CD4-positive, alpha-beta T cell (primary cell): ENCODE data around the gene XPNPEP3. TPM values are rescaled to one million over a fixed set of nuclear protein-coding genes. Genes with fewer than 3 reads are reported as not detected.
A peak's percentile ranks its signal among the peaks of the same experiment; 100 is the strongest.

Experiments used
- ATAC-seq: fragments of 200-7000 bp; cut with Tn5 transposase; one replicate; pipeline ENCODE4 v1.10.0; 2022; ENCODE audit warnings: mild to moderate bottlenecking; ENCODE audit not compliant: poor library complexity
- CTCF ChIA-PET: fragments of 350-600 bp; sonication (Branson Sonifier 250); formaldehyde crosslinking; loops from one replicate; lab custom pipeline; 2021; ENCODE audit warnings: antibody characterized with exemption, inconsistent platforms; lab: Charles Lee
- POLR2A ChIA-PET: fragments of 350-600 bp; sonication (Branson Sonifier 250); formaldehyde crosslinking; loops from one replicate; lab custom pipeline; 2021; ENCODE audit warnings: antibody characterized with exemption, inconsistent platforms; lab: Charles Lee
- DNase-seq, 14 experiments: peaks; one replicate each; pipeline ENCODE4 v3.0.0-alpha.2; 2013 to 2020; ENCODE audit warnings: mixed read lengths in 2 of 14
- H3K27ac ChIP-seq, 2 donors: one replicate each; pipeline versions ENCODE4 v1.5.1 to v1.7.0; 2013; ENCODE audit warnings: low read length in 2 of 2, low read depth in 1 of 2, mild to moderate bottlenecking in 1 of 2
- H3K27me3 ChIP-seq, 2 experiments: 1 replicate in 1 of 2; 2 replicates in 1 of 2; pipeline versions ENCODE4 v1.6.1 to v1.7.0; 2013; ENCODE audit warnings: low read length in 2 of 2, control low read depth in 1 of 2, mild to moderate bottlenecking in 1 of 2, moderate library complexity in 1 of 2; ENCODE audit not compliant: insufficient read depth in 2 of 2, control insufficient read depth in 1 of 2
- H3K36me3 ChIP-seq: one replicate; pipeline ENCODE4 v1.6.1; 2013; ENCODE audit warnings: low read length, control low read depth; ENCODE audit not compliant: insufficient read depth
- H3K4me1 ChIP-seq: one replicate; pipeline ENCODE4 v1.6.1; 2013; ENCODE audit warnings: low read length, control low read depth; ENCODE audit not compliant: insufficient read depth
- H3K4me3 ChIP-seq: one replicate; pipeline ENCODE4 v1.5.1; 2013; ENCODE audit warnings: mild to moderate bottlenecking, low read length, moderate library complexity
- H3K9me3 ChIP-seq, 2 experiments: 1 replicate in 1 of 2; 2 replicates in 1 of 2; pipeline versions ENCODE4 v1.6.1 to v1.7.0; 2013; ENCODE audit warnings: low read length in 2 of 2, mild to moderate bottlenecking in 2 of 2, control low read depth in 1 of 2, moderate library complexity in 1 of 2; ENCODE audit not compliant: control insufficient read depth in 1 of 2, insufficient read depth in 1 of 2
- H3K27ac Mint-ChIP-seq: one replicate; pipeline ENCODE4 v1.8.0; 2020; ENCODE audit warnings: mixed read lengths
- H3K27me3 Mint-ChIP-seq: one replicate; pipeline ENCODE4 v1.8.0; 2021; ENCODE audit warnings: mixed read lengths
- H3K36me3 Mint-ChIP-seq: one replicate; pipeline ENCODE4 v1.8.0; 2021; ENCODE audit warnings: low read depth, mixed read lengths
- H3K4me1 Mint-ChIP-seq: one replicate; pipeline ENCODE4 v1.8.0; 2021; ENCODE audit warnings: low read depth, mixed read lengths
- H3K4me3 Mint-ChIP-seq: one replicate; pipeline ENCODE4 v1.8.0; 2020; ENCODE audit warnings: mild to moderate bottlenecking, mixed read lengths
- H3K9me3 Mint-ChIP-seq: one replicate; pipeline ENCODE4 v1.8.0; 2020; ENCODE audit warnings: mixed read lengths
- CTCF ChIP-seq: fragments of 200-600 bp; IDR thresholded peaks from one replicate; pipeline ENCODE4 v1.8.0; 2022; ENCODE audit warnings: antibody characterized with exemption, mild to moderate bottlenecking
- intact Hi-C, 2 experiments: fragments of 100-400 bp; cut with DNase I in 1 of 2; cut with micrococcal nuclease in 1 of 2; formaldehyde crosslinking; loops; one replicate each; pipeline versions ENCODE4 v1.15.1 to v1.9.0; 2023 to 2025; cut with DNase I, micrococcal nuclease
- total RNA-seq, 174 experiments: library from RNA in 2 of 174; stranded (reverse) in 2 of 174; gene quantifications; one replicate each; pipeline ENCODE4 v1.2.3 and lab custom pipeline; 2021 to 2026

XPNPEP3 gene
- total RNA-seq, 2 experiments from 2014 or later = 16.3 to 17.9 TPM

GRCh38 chr22:40939202-40939601, 82.3 kb downstream of the XPNPEP3 start:
- Mint-ChIP-seq H3K27me3 (no peaks in the 10 kb centered on the region), H3K4me1 (no peaks in the 10 kb centered on the region), H3K36me3 (no peaks in the 10 kb centered on the region), H3K4me3 (no peak overlapping the region), H3K9me3 (no peaks in the 10 kb centered on the region), H3K27ac (no peak overlapping the region)
- H3K27ac ChIP-seq = no peak overlapping the region
- H3K9me3 ChIP-seq = no peaks in the 10 kb centered on the region
- ATAC-seq (no peak), DNase-seq (no peak)
- TF ChIP-seq CTCF = no peak
- no peak overlapping the region for H3K4me3 ChIP-seq
- POLR2A ChIA-PET = no interaction called here
- no peaks in the 10 kb centered on the region for H3K36me3 ChIP-seq
- H3K27me3 ChIP-seq = no peaks in the 10 kb centered on the region
- CTCF ChIA-PET = no interaction called here
- intact Hi-C loops = no loop called here
- no peaks in the 10 kb centered on the region for H3K4me1 ChIP-seq

GRCh38 chr22:40950962-40951794, 94.2 kb downstream of the XPNPEP3 start, which contains the start of gene RBX1:
RBX1 (plus strand) TSS chr22:40951378; CDS start chr22:40951399, 21 bp downstream.
- H3K4me3 ChIP-seq = peak within 1 kb of the TSS; percentile 96
- CTCF ChIA-PET = interaction anchor here (1.2 to 2.5 kb wide), 4 partner anchors 28 to 247 kb away, joined by 3 to 10 read pairs (median 4); partner anchors contain the start of gene EP300
- H3K9me3 ChIP-seq = no peaks in the 10 kb centered on the region
- DNase-seq (peak; percentile 97 to 100 (median 99)), ATAC-seq (peak; percentile 75)
- H3K36me3 ChIP-seq = peaks cover 27% of the 10 kb centered on the region
- no peaks in the 10 kb centered on the region for H3K27me3 ChIP-seq
- peaks cover 34% of the 10 kb centered on the region for H3K4me1 ChIP-seq
- no peaks in the 10 kb centered on the region for H3K9me3 Mint-ChIP-seq
- H3K4me3 Mint-ChIP-seq = peak within 1 kb of the TSS; percentile 95
- peak within 1 kb of the TSS; percentile 98 for H3K27ac Mint-ChIP-seq
- intact Hi-C loops = loop anchor here (1.0 to 5.0 kb wide), 10 partner anchors 28 to 430 kb away; partner anchors contain the start of genes ST13 (in 2 of the 2), RANGAP1 (in 1 of the 2), TEF (in 1 of the 2) and XPNPEP3 (in 1 of the 2)
- peak within 1 kb of the TSS; percentile 98 to 100 for H3K27ac ChIP-seq
- peaks cover 46% of the 10 kb centered on the region for H3K36me3 Mint-ChIP-seq
- no peak for TF ChIP-seq CTCF
- H3K4me1 Mint-ChIP-seq = peaks cover 40% of the 10 kb centered on the region
- H3K27me3 Mint-ChIP-seq = no peaks in the 10 kb centered on the region
- POLR2A ChIA-PET = interaction anchor here (0.6 to 4.8 kb wide), 34 partner anchors 8 to 1431 kb away, joined by 3 to 187 read pairs (median 6); partner anchors contain the start of genes ACO2, ATF4, EP300 and NDUFA6

GRCh38 chr22:40951795-40952605, 95.1 kb downstream of the XPNPEP3 start:
- ATAC-seq = peak; percentile 2
- intact Hi-C loops = loop anchor here (1.0 to 5.0 kb wide), 11 partner anchors 29 to 429 kb away; partner anchors contain the start of genes ST13 (in 2 of the 2), L3MBTL2 (in 1 of the 2), RANGAP1 (in 1 of the 2) and TEF (in 1 of the 2)
- H3K27me3 ChIP-seq = no peaks in the 10 kb centered on the region
- peak overlapping the region; percentile 69 for H3K4me3 ChIP-seq
- ChIA-PET POLR2A (interaction anchor here (0.6 to 4.8 kb wide), 33 partner anchors 8 to 1432 kb away, joined by 3 to 187 read pairs (median 6); partner anchors contain the start of genes ACO2, ATF4, EP300 and NDUFA6), CTCF (interaction anchor here (0.6 to 2.5 kb wide), 5 partner anchors 29 to 1163 kb away, joined by 3 to 10 read pairs (median 3); partner anchors contain the start of gene EP300)
- peaks cover 32% of the 10 kb centered on the region for H3K36me3 ChIP-seq
- peak overlapping the region; percentile 95 for H3K4me3 Mint-ChIP-seq
- H3K4me1 Mint-ChIP-seq = peaks cover 40% of the 10 kb centered on the region
- peak overlapping the region; percentile 98 for H3K27ac Mint-ChIP-seq
- peak in 3 of 14 experiments; percentile 12 to 49 (median 39) for DNase-seq
- no peak for TF ChIP-seq CTCF
- H3K36me3 Mint-ChIP-seq = peaks cover 50% of the 10 kb centered on the region
- H3K27me3 Mint-ChIP-seq = no peaks in the 10 kb centered on the region
- H3K27ac ChIP-seq = peak overlapping the region; percentile 91 to 99
- H3K4me1 ChIP-seq = peaks cover 34% of the 10 kb centered on the region
- no peaks in the 10 kb centered on the region for H3K9me3 Mint-ChIP-seq
- no peaks in the 10 kb centered on the region for H3K9me3 ChIP-seq
